WTC11 (cell line): ENCODE measurements around the gene CARMIL3.
"Not testable (repeated sequence)": the region's sequence is repeated elsewhere in the genome, so short reads cannot be mapped to it uniquely, and the experiment has no call there.

Source experiments
- ATF6 ChIP-seq: sonication (generic); formaldehyde crosslinking; IDR thresholded peaks from 2 replicates; pipeline ENCODE4 v1.8.1; 2023; ENCODE audit warnings: mild to moderate bottlenecking, missing genetic modification reagents
- CREM ChIP-seq: sonication (generic); formaldehyde crosslinking; IDR thresholded peaks from 2 replicates; pipeline ENCODE4 v1.8.1; 2022; ENCODE audit warnings: mild to moderate bottlenecking, missing genetic modification reagents, moderate library complexity
- ELF4 ChIP-seq: sonication (generic); formaldehyde crosslinking; IDR thresholded peaks from 2 replicates; pipeline ENCODE4 v1.8.1; 2022; ENCODE audit warnings: low read depth, mild to moderate bottlenecking, moderate library complexity, missing genetic modification reagents
- FOXK1 ChIP-seq: sonication (generic); formaldehyde crosslinking; IDR thresholded peaks from 2 replicates; pipeline ENCODE4 v1.8.0; 2022; ENCODE audit warnings: mild to moderate bottlenecking, moderate library complexity, missing genetic modification reagents
- FOXP1 ChIP-seq: sonication (generic); formaldehyde crosslinking; IDR thresholded peaks from 2 replicates; pipeline ENCODE4 v1.8.0; 2022; ENCODE audit warnings: missing genetic modification reagents, mild to moderate bottlenecking, moderate library complexity, borderline replicate concordance
- NR2C2 ChIP-seq: sonication (generic); formaldehyde crosslinking; IDR thresholded peaks from 2 replicates; pipeline ENCODE4 v1.8.0; 2022; ENCODE audit warnings: mild to moderate bottlenecking, missing genetic modification reagents
- SP1 ChIP-seq: sonication (generic); formaldehyde crosslinking; conservative IDR thresholded peaks from 2 replicates; pipeline ENCODE4 v1.8.1; 2022; ENCODE audit warnings: missing genetic modification reagents
- ZNF263 ChIP-seq: sonication (generic); formaldehyde crosslinking; IDR thresholded peaks from 2 replicates; pipeline ENCODE4 v1.8.1; 2022; ENCODE audit warnings: low read depth, mild to moderate bottlenecking, moderate library complexity, missing genetic modification reagents
- ZNF423 ChIP-seq: fragments of 250-450 bp; sonication (Bioruptor Pico); IDR thresholded peaks from 2 replicates; pipeline ENCODE4 v2.1.2; 2022; ENCODE audit warnings: mild to moderate bottlenecking, moderate library complexity
- TF ChIP-seq, protein P1 (sequence below): fragments of 200-600 bp; IDR thresholded peaks from 2 replicates; pipeline ENCODE4 v1.8.0; 2022; ENCODE audit warnings: antibody characterized with exemption
- TF ChIP-seq, protein P2 (sequence below): sonication (generic); formaldehyde crosslinking; IDR thresholded peaks from 2 replicates; pipeline ENCODE4 v1.8.0; 2022; ENCODE audit warnings: mild to moderate bottlenecking, missing genetic modification reagents
- TF ChIP-seq, protein P3 (sequence below): sonication (generic); formaldehyde crosslinking; conservative IDR thresholded peaks from 2 replicates; pipeline ENCODE4 v1.8.1; 2022; ENCODE audit warnings: mild to moderate bottlenecking, missing genetic modification reagents

DNA sequence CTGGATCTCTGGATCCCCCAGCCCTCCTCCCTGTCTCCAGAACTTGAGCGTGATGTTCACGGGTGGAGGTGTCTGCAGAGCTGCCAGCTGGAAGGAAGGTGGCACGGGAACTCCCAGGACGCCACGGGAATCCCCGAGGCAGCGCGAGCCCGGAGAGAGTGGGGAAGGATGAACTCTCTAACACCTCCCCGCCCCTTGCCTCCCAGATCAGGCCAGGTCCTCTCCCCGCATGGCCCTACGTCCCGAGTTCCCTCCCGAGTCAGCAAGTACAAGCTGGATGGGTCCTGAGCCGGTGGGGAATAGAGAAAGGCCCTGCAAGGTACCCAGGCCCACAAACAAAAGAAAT, 45.4 kb upstream of the CARMIL3 start:
- not testable (repeated sequence) for TF ChIP-seq ATF6; FOXP1 (CRISPR knock-in tag); FOXK1 (CRISPR knock-in tag); ZNF423 (CRISPR knock-in tag); ZNF263 (CRISPR knock-in tag); SP1 (CRISPR knock-in tag); CREM (CRISPR knock-in tag); ELF4 (CRISPR knock-in tag); NR2C2 (CRISPR knock-in tag)
- TF ChIP-seq, protein P1, sequence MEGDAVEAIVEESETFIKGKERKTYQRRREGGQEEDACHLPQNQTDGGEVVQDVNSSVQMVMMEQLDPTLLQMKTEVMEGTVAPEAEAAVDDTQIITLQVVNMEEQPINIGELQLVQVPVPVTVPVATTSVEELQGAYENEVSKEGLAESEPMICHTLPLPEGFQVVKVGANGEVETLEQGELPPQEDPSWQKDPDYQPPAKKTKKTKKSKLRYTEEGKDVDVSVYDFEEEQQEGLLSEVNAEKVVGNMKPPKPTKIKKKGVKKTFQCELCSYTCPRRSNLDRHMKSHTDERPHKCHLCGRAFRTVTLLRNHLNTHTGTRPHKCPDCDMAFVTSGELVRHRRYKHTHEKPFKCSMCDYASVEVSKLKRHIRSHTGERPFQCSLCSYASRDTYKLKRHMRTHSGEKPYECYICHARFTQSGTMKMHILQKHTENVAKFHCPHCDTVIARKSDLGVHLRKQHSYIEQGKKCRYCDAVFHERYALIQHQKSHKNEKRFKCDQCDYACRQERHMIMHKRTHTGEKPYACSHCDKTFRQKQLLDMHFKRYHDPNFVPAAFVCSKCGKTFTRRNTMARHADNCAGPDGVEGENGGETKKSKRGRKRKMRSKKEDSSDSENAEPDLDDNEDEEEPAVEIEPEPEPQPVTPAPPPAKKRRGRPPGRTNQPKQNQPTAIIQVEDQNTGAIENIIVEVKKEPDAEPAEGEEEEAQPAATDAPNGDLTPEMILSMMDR: not testable (repeated sequence)
- TF ChIP-seq, protein P2, sequence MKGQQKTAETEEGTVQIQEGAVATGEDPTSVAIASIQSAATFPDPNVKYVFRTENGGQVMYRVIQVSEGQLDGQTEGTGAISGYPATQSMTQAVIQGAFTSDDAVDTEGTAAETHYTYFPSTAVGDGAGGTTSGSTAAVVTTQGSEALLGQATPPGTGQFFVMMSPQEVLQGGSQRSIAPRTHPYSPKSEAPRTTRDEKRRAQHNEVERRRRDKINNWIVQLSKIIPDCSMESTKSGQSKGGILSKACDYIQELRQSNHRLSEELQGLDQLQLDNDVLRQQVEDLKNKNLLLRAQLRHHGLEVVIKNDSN (CRISPR knock-in tag): not testable (repeated sequence)
- TF ChIP-seq, protein P3, sequence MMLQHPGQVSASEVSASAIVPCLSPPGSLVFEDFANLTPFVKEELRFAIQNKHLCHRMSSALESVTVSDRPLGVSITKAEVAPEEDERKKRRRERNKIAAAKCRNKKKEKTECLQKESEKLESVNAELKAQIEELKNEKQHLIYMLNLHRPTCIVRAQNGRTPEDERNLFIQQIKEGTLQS (CRISPR knock-in tag): not testable (repeated sequence)
